ENCODE data around the gene ASB15.

Gene ASB15

GRCh38 chr7:123625254-123625653 is 23.6 kb downstream of the ASB15 start:
- Histone ChIP-seq H3K4me1 (ENCODE audit: control insufficient read depth, insufficient read depth, low read length) (0 out of 2 replicates have a peak, but pooled peaks cover 4% of the 10 kb centered on the region), H3K4me3 (ENCODE audit: low read depth, low read length) (no peak overlapping the region), H3K9me3 (ENCODE audit: control insufficient read depth, insufficient read depth, low read depth, low read length) (no peaks in the 10 kb centered on the region), H3K36me3 (ENCODE audit: control insufficient read depth in 2 of 2, insufficient read depth in 1 of 2, low read length in 2 of 2) (no peaks in the 10 kb centered on the region), H3K27ac (ENCODE audit: extremely low read depth, low read depth, low read length) (no peak overlapping the region)
- ChIA-PET CTCF (interaction anchor here (0.6 to 2.3 kb wide), 9 partner anchors 9 to 247 kb away, joined by 3 to 25 read pairs (median 5); no protein-coding TSS in a partner anchor), POLR2A (no interaction called here)
- no peak for TF ChIP-seq ZNF148 (tag by site-specific recombination; IDR thresholded peaks at IDR 0.05; ENCODE audit: borderline replicate concordance)
- TF ChIP-seq ZNF18 (tag by site-specific recombination; IDR thresholded peaks at IDR 0.05) = no peak
- TF ChIP-seq ZNF624 (tag by site-specific recombination; IDR thresholded peaks at IDR 0.05) = no peak
- no peak for TF ChIP-seq ZBTB20 (tag by site-specific recombination; IDR thresholded peaks at IDR 0.05)
- no peak for TF ChIP-seq KLF9 (tag by site-specific recombination; IDR thresholded peaks at IDR 0.05; ENCODE audit: low read depth)
- no peak for TF ChIP-seq OSR2 (tag by site-specific recombination; IDR thresholded peaks at IDR 0.05)

DNA sequence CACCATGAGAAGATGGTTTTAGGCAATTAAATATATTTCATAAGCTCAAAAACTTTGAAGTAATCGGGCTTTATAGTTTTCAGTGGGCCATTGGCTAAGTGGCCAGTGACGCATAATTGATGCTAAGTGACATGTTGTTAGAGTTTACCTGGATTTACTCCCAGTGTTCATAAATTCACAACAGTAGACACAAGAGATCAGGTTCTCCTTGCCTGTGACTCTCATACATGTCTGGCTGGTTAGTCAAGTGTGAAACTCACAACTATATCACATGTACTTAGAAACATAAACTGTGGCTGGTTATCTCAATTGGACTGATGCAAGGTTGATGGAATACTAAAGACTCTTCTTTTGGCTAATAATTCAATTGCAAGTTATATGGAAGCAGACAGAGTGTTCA is 26.2 kb downstream of the ASB15 start:
- ChIA-PET CTCF (interaction anchor here (1.4 kb wide), 1 partner anchor 20 kb away, joined by 3 read pairs; no protein-coding TSS in a partner anchor), POLR2A (no interaction called here)
- Histone ChIP-seq H3K4me3 (ENCODE audit: low read depth, low read length) (no peak overlapping the region), H3K36me3 (ENCODE audit: control insufficient read depth in 2 of 2, insufficient read depth in 1 of 2, low read length in 2 of 2) (no peaks in the 10 kb centered on the region), H3K9me3 (ENCODE audit: control insufficient read depth, insufficient read depth, low read depth, low read length) (no peaks in the 10 kb centered on the region), H3K4me1 (ENCODE audit: control insufficient read depth, insufficient read depth, low read length) (0 out of 2 replicates have a peak, but pooled peaks cover 2% of the 10 kb centered on the region), H3K27ac (ENCODE audit: extremely low read depth, low read depth, low read length) (no peak overlapping the region)
- TF ChIP-seq PRDM1 (tag by site-specific recombination; IDR thresholded peaks at IDR 0.05) (no peak), ZNF768 (tag by site-specific recombination; IDR thresholded peaks at IDR 0.05) (no peak)

GRCh38 chr7:123628829-123629228 is 27.2 kb downstream of the ASB15 start:
- ChIA-PET CTCF (interaction anchor here (1.4 kb wide), 1 partner anchor 21 kb away, joined by 3 read pairs; no protein-coding TSS in a partner anchor), POLR2A (no interaction called here)
- Histone ChIP-seq H3K4me1 (ENCODE audit: control insufficient read depth, insufficient read depth, low read length) (no peaks in the 10 kb centered on the region), H3K36me3 (ENCODE audit: control insufficient read depth in 2 of 2, insufficient read depth in 1 of 2, low read length in 2 of 2) (no peaks in the 10 kb centered on the region), H3K27ac (ENCODE audit: extremely low read depth, low read depth, low read length) (no peak overlapping the region), H3K4me3 (ENCODE audit: low read depth, low read length) (no peak overlapping the region), H3K9me3 (ENCODE audit: control insufficient read depth, insufficient read depth, low read depth, low read length) (no peaks in the 10 kb centered on the region)
- TF ChIP-seq SCRT2 (tag by site-specific recombination; IDR thresholded peaks at IDR 0.05) = 0 out of 2 replicates have a peak, but pooled peaks have one; percentile 20
- no peak for TF ChIP-seq ZNF366 (tag by site-specific recombination; conservative IDR thresholded peaks at IDR 0.05)

DNA sequence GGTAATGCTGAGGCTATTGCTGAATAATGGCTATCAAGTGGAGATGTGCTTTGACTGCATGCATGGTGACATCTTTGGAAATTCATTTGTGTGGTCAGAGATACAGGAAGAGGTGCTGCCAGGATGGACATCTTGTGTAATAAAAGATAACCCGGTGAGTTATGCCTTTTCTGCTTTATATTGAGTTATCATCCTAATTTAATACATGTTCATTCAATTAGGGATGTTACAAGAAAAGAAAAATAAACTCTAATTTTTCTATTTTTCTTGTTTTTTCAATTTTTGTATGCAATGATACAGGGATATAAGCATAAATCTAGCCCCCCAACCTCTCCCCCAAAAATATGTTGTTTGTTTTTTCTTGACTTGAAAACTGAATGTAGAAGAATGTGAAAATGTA is 27.7 kb downstream of the ASB15 start:
- Histone ChIP-seq H3K4me1 (ENCODE audit: control insufficient read depth, insufficient read depth, low read length) (no peaks in the 10 kb centered on the region), H3K27ac (ENCODE audit: extremely low read depth, low read depth, low read length) (no peak overlapping the region), H3K36me3 (ENCODE audit: control insufficient read depth in 2 of 2, insufficient read depth in 1 of 2, low read length in 2 of 2) (no peaks in the 10 kb centered on the region), H3K9me3 (ENCODE audit: control insufficient read depth, insufficient read depth, low read depth, low read length) (no peaks in the 10 kb centered on the region), H3K4me3 (ENCODE audit: low read depth, low read length) (no peak overlapping the region)
- ChIA-PET CTCF (no interaction called here), POLR2A (no interaction called here)
- no peak for TF ChIP-seq ZNF521 (tag by site-specific recombination; IDR thresholded peaks at IDR 0.05)
- TF ChIP-seq ZNF2 (tag by site-specific recombination; IDR thresholded peaks at IDR 0.05) = no peak
- no peak for TF ChIP-seq SP7 (tag by site-specific recombination; IDR thresholded peaks at IDR 0.05)
- no peak for TF ChIP-seq ZXDB (tag by site-specific recombination; IDR thresholded peaks at IDR 0.05)
- no peak for TF ChIP-seq SCRT1 (tag by site-specific recombination; IDR thresholded peaks at IDR 0.05; ENCODE audit: borderline replicate concordance)
- TF ChIP-seq, protein P1, sequence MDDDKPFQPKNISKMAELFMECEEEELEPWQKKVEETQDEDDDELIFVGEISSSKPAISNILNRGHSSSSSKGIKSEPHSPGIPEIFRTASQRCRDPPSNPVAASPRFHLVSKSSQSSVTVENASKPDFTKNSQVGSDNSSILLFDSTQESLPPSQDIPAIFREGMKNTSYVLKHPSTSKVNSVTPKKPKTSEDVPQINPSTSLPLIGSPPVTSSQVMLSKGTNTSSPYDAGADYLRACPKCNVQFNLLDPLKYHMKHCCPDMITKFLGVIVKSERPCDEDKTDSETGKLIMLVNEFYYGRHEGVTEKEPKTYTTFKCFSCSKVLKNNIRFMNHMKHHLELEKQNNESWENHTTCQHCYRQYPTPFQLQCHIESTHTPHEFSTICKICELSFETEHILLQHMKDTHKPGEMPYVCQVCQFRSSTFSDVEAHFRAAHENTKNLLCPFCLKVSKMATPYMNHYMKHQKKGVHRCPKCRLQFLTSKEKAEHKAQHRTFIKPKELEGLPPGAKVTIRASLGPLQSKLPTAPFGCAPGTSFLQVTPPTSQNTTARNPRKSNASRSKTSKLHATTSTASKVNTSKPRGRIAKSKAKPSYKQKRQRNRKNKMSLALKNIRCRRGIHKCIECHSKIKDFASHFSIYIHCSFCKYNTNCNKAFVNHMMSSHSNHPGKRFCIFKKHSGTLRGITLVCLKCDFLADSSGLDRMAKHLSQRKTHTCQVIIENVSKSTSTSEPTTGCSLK (tag by site-specific recombination; IDR thresholded peaks at IDR 0.05) = no peak
- no peak for TF ChIP-seq ZNF18 (tag by site-specific recombination; IDR thresholded peaks at IDR 0.05)

All from HEK293 (cell line).